Stimulated activated CD4-positive, alpha-beta T cell treated with anti-CD3 and anti-CD28 coated beads, TNF-alpha, amount 100 ng/mL, for 24 hours (primary cell): ENCODE data around the gene MYEF2.

Experiments
- DNase-seq, 3 experiments: peaks; one replicate each; pipeline ENCODE4 v3.0.0-alpha.2; 2020; ENCODE audit warnings: low read depth in 3 of 3

MYEF2 gene

GRCh38 chr15:48147358-48147757 is 30.7 kb downstream of the MYEF2 start:
- no peak for DNase-seq

- no peak for DNase-seq
Measured at GRCh38 chr15:48145923-48146322, 32.2 kb downstream of the MYEF2 start.

GRCh38 chr15:48144889-48145288 is 33.2 kb downstream of the MYEF2 start:
- DNase-seq, result no peak

GRCh38 chr15:48143856-48144255 is 34.2 kb downstream of the MYEF2 start:
- no peak for DNase-seq

GRCh38 chr15:48132874-48133273 is 45.2 kb downstream of the MYEF2 start:
- DNase-seq, result no peak

GRCh38 chr15:48131324-48131723 is 46.8 kb downstream of the MYEF2 start:
- no peak for DNase-seq

GRCh38 chr15:48126667-48127355 is 51.3 kb downstream of the MYEF2 start:
- DNase-seq, result no peak

- no peak for DNase-seq
Measured at GRCh38 chr15:48121849-48122248, 56.2 kb downstream of the MYEF2 start.

GRCh38 chr15:48120745-48121144 is 57.4 kb downstream of the MYEF2 start, which contains the start of gene SLC24A5:
Gene SLC24A5, plus strand, starts transcription at chr15:48120990. Its CDS starts 55 bp downstream, at chr15:48121045.
- DNase-seq, result no peak

- DNase-seq, result no peak
Measured at GRCh38 chr15:48119277-48119676, 58.8 kb downstream of the MYEF2 start.

GRCh38 chr15:48112242-48112641 is 65.9 kb downstream of the MYEF2 start:
- no peak for DNase-seq

- DNase-seq, result no peak
Measured at GRCh38 chr15:48109856-48110531, 68.1 kb downstream of the MYEF2 start.

- DNase-seq, result no peak
Measured at GRCh38 chr15:48109212-48109611, 68.9 kb downstream of the MYEF2 start.

GRCh38 chr15:48105936-48106335 is 72.2 kb downstream of the MYEF2 start:
- DNase-seq, result no peak

GRCh38 chr15:48103647-48104046 is 74.4 kb downstream of the MYEF2 start:
- DNase-seq, result no peak

- DNase-seq, result no peak
Measured at GRCh38 chr15:48102167-48102566, 75.9 kb downstream of the MYEF2 start.

GRCh38 chr15:48101376-48101961 is 76.6 kb downstream of the MYEF2 start:
- no peak for DNase-seq

- no peak for DNase-seq
Measured at GRCh38 chr15:48097264-48097663, 80.8 kb downstream of the MYEF2 start.

GRCh38 chr15:48096813-48097212 is 81.3 kb downstream of the MYEF2 start:
- no peak for DNase-seq

GRCh38 chr15:48096355-48096786 is 81.7 kb downstream of the MYEF2 start:
- DNase-seq, result no peak

- no peak for DNase-seq
Measured at GRCh38 chr15:48091522-48091921, 86.6 kb downstream of the MYEF2 start.

GRCh38 chr15:48090666-48091065 is 87.4 kb downstream of the MYEF2 start:
- no peak for DNase-seq

- DNase-seq, result no peak
Measured at GRCh38 chr15:48090115-48090514, 88.0 kb downstream of the MYEF2 start.
